WTC11 (cell line): Measurements from ENCODE around the gene ATL3.

Experiments
- ESRRA ChIP-seq: sonication (generic); formaldehyde crosslinking; IDR thresholded peaks from 2 replicates; pipeline ENCODE4 v1.8.1; 2022; ENCODE audit warnings: mild to moderate bottlenecking, missing genetic modification reagents, borderline replicate concordance
- TEAD4 ChIP-seq: sonication (generic); formaldehyde crosslinking; IDR thresholded peaks from 2 replicates; pipeline ENCODE4 v1.8.0; 2022; ENCODE audit warnings: mild to moderate bottlenecking, missing genetic modification reagents
- TF ChIP-seq, protein P1 (sequence below): sonication (generic); formaldehyde crosslinking; IDR thresholded peaks from 2 replicates; pipeline ENCODE4 v1.8.0; 2022; ENCODE audit warnings: mild to moderate bottlenecking, missing genetic modification reagents
- TF ChIP-seq, protein P2 (sequence below): fragments of 200-600 bp; IDR thresholded peaks from 2 replicates; pipeline ENCODE4 v1.8.0; 2022; ENCODE audit warnings: antibody characterized with exemption
- TF ChIP-seq, protein P3 (sequence below): sonication (generic); formaldehyde crosslinking; IDR thresholded peaks from 2 replicates; pipeline ENCODE4 v1.8.1; 2023; ENCODE audit warnings: mild to moderate bottlenecking, missing genetic modification reagents, borderline replicate concordance
- TF ChIP-seq, protein P4 (sequence below): sonication (generic); formaldehyde crosslinking; IDR thresholded peaks from 2 replicates; pipeline ENCODE4 v1.8.0; 2022; ENCODE audit warnings: mild to moderate bottlenecking, missing genetic modification reagents

DNA sequence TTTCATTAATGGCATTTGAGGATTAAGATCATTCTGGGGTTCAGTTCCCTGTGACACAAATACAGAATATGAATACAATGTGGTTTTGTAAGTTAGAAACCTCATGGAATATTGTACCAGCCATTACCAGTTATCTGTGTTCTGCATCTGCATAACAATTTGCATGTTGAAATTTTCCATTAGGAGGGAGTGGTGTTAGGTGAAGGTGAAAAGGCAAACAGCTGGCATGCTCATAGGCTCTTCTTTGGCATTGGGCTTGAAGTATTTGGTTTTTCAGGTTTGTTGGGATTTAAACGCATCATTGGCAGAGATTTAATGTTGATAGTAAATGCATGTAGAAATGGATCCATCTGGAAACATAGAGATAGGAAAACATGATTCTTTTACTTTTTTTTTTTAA is 28.7 kb upstream of the ATL3 start:
- TF ChIP-seq TEAD4 (CRISPR knock-in tag), result no peak
- TF ChIP-seq ESRRA (CRISPR knock-in tag), result no peak
- TF ChIP-seq, protein P1, sequence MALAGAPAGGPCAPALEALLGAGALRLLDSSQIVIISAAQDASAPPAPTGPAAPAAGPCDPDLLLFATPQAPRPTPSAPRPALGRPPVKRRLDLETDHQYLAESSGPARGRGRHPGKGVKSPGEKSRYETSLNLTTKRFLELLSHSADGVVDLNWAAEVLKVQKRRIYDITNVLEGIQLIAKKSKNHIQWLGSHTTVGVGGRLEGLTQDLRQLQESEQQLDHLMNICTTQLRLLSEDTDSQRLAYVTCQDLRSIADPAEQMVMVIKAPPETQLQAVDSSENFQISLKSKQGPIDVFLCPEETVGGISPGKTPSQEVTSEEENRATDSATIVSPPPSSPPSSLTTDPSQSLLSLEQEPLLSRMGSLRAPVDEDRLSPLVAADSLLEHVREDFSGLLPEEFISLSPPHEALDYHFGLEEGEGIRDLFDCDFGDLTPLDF (CRISPR knock-in tag), result no peak
- TF ChIP-seq, protein P2, sequence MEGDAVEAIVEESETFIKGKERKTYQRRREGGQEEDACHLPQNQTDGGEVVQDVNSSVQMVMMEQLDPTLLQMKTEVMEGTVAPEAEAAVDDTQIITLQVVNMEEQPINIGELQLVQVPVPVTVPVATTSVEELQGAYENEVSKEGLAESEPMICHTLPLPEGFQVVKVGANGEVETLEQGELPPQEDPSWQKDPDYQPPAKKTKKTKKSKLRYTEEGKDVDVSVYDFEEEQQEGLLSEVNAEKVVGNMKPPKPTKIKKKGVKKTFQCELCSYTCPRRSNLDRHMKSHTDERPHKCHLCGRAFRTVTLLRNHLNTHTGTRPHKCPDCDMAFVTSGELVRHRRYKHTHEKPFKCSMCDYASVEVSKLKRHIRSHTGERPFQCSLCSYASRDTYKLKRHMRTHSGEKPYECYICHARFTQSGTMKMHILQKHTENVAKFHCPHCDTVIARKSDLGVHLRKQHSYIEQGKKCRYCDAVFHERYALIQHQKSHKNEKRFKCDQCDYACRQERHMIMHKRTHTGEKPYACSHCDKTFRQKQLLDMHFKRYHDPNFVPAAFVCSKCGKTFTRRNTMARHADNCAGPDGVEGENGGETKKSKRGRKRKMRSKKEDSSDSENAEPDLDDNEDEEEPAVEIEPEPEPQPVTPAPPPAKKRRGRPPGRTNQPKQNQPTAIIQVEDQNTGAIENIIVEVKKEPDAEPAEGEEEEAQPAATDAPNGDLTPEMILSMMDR, result no peak
- TF ChIP-seq, protein P3, sequence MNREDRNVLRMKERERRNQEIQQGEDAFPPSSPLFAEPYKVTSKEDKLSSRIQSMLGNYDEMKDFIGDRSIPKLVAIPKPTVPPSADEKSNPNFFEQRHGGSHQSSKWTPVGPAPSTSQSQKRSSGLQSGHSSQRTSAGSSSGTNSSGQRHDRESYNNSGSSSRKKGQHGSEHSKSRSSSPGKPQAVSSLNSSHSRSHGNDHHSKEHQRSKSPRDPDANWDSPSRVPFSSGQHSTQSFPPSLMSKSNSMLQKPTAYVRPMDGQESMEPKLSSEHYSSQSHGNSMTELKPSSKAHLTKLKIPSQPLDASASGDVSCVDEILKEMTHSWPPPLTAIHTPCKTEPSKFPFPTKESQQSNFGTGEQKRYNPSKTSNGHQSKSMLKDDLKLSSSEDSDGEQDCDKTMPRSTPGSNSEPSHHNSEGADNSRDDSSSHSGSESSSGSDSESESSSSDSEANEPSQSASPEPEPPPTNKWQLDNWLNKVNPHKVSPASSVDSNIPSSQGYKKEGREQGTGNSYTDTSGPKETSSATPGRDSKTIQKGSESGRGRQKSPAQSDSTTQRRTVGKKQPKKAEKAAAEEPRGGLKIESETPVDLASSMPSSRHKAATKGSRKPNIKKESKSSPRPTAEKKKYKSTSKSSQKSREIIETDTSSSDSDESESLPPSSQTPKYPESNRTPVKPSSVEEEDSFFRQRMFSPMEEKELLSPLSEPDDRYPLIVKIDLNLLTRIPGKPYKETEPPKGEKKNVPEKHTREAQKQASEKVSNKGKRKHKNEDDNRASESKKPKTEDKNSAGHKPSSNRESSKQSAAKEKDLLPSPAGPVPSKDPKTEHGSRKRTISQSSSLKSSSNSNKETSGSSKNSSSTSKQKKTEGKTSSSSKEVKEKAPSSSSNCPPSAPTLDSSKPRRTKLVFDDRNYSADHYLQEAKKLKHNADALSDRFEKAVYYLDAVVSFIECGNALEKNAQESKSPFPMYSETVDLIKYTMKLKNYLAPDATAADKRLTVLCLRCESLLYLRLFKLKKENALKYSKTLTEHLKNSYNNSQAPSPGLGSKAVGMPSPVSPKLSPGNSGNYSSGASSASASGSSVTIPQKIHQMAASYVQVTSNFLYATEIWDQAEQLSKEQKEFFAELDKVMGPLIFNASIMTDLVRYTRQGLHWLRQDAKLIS (CRISPR knock-in tag), result no peak
- TF ChIP-seq, protein P4, sequence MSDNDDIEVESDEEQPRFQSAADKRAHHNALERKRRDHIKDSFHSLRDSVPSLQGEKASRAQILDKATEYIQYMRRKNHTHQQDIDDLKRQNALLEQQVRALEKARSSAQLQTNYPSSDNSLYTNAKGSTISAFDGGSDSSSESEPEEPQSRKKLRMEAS, result no peak
